ENCODE measurements around the gene RBM44. TPM values are rescaled to one million over a fixed set of nuclear protein-coding genes. Genes with fewer than 3 reads are reported as not detected.
"Not testable (repeated sequence)": the region's sequence is repeated elsewhere in the genome, so short reads cannot be mapped to it uniquely, and the experiment has no call there.

Gene RBM44
- total and polyA plus RNA-seq, 12 donors, result 0.13 to 0.83 (median 0.32) TPM

- no peak overlapping the region for H3K4me3 ChIP-seq
- no peak for ATAC-seq
- H3K9me3 ChIP-seq, result no peaks in the 10 kb centered on the region
- H3K27me3 ChIP-seq, result no peaks in the 10 kb centered on the region
- intact Hi-C loops (cut with DNase I), result no loop called here
- no peak for DNase-seq
- no peak for TF ChIP-seq CTCF (IDR thresholded peaks at IDR 0.05)
- H3K27ac ChIP-seq, result no peak overlapping the region
- WGBS, 2 donors, result 96 to 99% methylated on average over 1 of the region's 1 CpG
- no peaks in the 10 kb centered on the region for H3K4me1 ChIP-seq
- H3K36me3 ChIP-seq, result no peaks in the 10 kb centered on the region
These were observed 35.0 kb downstream of the RBM44 start for GRCh38 chr2:237833546-237833945.

GRCh38 chr2:237835372-237835771 lies 36.8 kb downstream of the RBM44 start:
- no peaks in the 10 kb centered on the region for H3K36me3 ChIP-seq
- no peak overlapping the region for H3K4me3 ChIP-seq
- no peaks in the 10 kb centered on the region for H3K4me1 ChIP-seq
- TF ChIP-seq CTCF (IDR thresholded peaks at IDR 0.05), result no peak
- H3K27ac ChIP-seq, result no peak overlapping the region
- H3K27me3 ChIP-seq, result no peaks in the 10 kb centered on the region
- intact Hi-C loops (cut with DNase I), result no loop called here
- 67 to 91% methylated on average over 3 of the region's 3 CpGs for WGBS, 2 donors
- ATAC-seq (no peak), DNase-seq (no peak)
- no peaks in the 10 kb centered on the region for H3K9me3 ChIP-seq

- Histone ChIP-seq H3K27me3 (no peaks in the 10 kb centered on the region), H3K4me3 (no peak overlapping the region), H3K4me1 (no peaks in the 10 kb centered on the region), H3K27ac (no peak overlapping the region), H3K9me3 (peaks cover 0 to 9% (median 0%) of the 10 kb centered on the region in 11 donors), H3K36me3 (no peaks in the 10 kb centered on the region)
- DNase-seq (no peak), ATAC-seq (no peak)
- intact Hi-C loops (cut with DNase I), result no loop called here
- WGBS, 2 donors, result 81 to 82% methylated on average over 4 of the region's 4 CpGs
- no peak for TF ChIP-seq CTCF (IDR thresholded peaks at IDR 0.05)
These were observed 42.5 kb downstream of the RBM44 start for GRCh38 chr2:237841051-237841450.

GRCh38 chr2:237848940-237849339 lies 50.4 kb downstream of the RBM44 start:
- intact Hi-C loops (cut with DNase I); ATAC-seq: not testable (repeated sequence)
- WGBS, 2 donors, result 96% methylated on average over 12 of the region's 12 CpGs

GRCh38 chr2:237854295-237854694 lies 55.7 kb downstream of the RBM44 start:
- Histone ChIP-seq H3K36me3 (no peaks in the 10 kb centered on the region), H3K4me1 (peaks cover 0 to 10% (median 3%) of the 10 kb centered on the region in 9 donors), H3K9me3 (peaks cover 0 to 1% (median 0%) of the 10 kb centered on the region in 11 donors), H3K27ac (no peak overlapping the region), H3K4me3 (no peak overlapping the region), H3K27me3 (peaks cover 0 to 18% (median 6%) of the 10 kb centered on the region in 7 donors)
- 87 to 88% methylated on average over 3 of the region's 3 CpGs for WGBS, 2 donors
- no peak for TF ChIP-seq CTCF (IDR thresholded peaks at IDR 0.05)
- DNase-seq (no peak), ATAC-seq (no peak)
- intact Hi-C loops (cut with DNase I), result loop anchor here in 8 of 10 donors (10.0 kb wide), 9 partner anchors 101 to 411 kb away; partner anchors contain the start of genes UBE2F (in 2 of the 8), KLHL30 (in 1 of the 8) and SCLY (in 1 of the 8)

More at GRCh38 chr2:237848940-237849339, 50.4 kb downstream of the RBM44 start:
- H3K27ac ChIP-seq, H3K4me1 ChIP-seq, DNase-seq, H3K36me3 ChIP-seq, H3K27me3 ChIP-seq, H3K4me3 ChIP-seq: not testable (repeated sequence)
- peaks cover 0 to 10% (median 0%) of the 10 kb centered on the region in 11 donors for H3K9me3 ChIP-seq

Data from heart right ventricle (tissue), 16 donors.